OCI-LY1 (cell line): ENCODE measurements around the gene CACNA1E.
"Not testable (repeated sequence)": the region's sequence is repeated elsewhere in the genome, so short reads cannot be mapped to it uniquely, and the experiment has no call there.

ENCODE experiments used
- EZH2 ChIP-seq: fragments of 200-600 bp; sonication (generic), shearing (Covaris generic); IDR thresholded peaks from 2 replicates; pipeline ENCODE4 v1.8.0; 2017; ENCODE audit warnings: borderline replicate concordance, mixed run types, mild to moderate bottlenecking, antibody characterized with exemption, low read length, moderate library complexity, mixed read lengths
- TF ChIP-seq, protein P1 (sequence below): fragments of 200-600 bp; sonication (generic), shearing (Covaris generic); IDR thresholded peaks from 2 replicates; pipeline ENCODE4 v1.5.1; 2017; ENCODE audit warnings: mild to moderate bottlenecking, antibody characterized with exemption, low read length, moderate library complexity, mixed read lengths

- TF ChIP-seq, protein P1, sequence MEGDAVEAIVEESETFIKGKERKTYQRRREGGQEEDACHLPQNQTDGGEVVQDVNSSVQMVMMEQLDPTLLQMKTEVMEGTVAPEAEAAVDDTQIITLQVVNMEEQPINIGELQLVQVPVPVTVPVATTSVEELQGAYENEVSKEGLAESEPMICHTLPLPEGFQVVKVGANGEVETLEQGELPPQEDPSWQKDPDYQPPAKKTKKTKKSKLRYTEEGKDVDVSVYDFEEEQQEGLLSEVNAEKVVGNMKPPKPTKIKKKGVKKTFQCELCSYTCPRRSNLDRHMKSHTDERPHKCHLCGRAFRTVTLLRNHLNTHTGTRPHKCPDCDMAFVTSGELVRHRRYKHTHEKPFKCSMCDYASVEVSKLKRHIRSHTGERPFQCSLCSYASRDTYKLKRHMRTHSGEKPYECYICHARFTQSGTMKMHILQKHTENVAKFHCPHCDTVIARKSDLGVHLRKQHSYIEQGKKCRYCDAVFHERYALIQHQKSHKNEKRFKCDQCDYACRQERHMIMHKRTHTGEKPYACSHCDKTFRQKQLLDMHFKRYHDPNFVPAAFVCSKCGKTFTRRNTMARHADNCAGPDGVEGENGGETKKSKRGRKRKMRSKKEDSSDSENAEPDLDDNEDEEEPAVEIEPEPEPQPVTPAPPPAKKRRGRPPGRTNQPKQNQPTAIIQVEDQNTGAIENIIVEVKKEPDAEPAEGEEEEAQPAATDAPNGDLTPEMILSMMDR: not testable (repeated sequence)
- TF ChIP-seq EZH2: not testable (repeated sequence)
Observed at GRCh38 chr1:181854212-181854611, 370.9 kb downstream of the CACNA1E start.
